ENCODE measurements around the gene ARID5B.

ARID5B gene

DNA sequence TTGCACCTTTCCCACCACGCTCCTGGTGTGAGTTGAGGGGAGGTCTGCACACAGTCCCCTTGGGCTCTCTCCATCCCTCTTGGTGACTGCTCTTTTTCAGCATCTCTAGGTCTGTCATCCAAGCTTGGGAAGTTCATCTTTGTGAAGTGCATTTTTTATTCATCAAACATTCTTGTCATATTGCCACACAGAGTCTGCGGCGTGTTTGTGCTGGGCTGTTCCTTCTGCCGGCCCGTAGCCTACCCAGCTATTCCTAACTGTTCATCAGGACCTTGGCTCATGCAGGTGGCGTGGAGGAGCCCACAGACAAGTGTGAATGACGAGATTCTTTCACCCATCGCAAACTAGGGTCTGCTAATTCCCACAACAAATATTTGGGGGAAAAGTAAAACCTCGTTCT, 202.4 kb downstream of the ARID5B start:
- no peak for DNase-seq (ENCODE audit: low read depth, low spot score)

DNA sequence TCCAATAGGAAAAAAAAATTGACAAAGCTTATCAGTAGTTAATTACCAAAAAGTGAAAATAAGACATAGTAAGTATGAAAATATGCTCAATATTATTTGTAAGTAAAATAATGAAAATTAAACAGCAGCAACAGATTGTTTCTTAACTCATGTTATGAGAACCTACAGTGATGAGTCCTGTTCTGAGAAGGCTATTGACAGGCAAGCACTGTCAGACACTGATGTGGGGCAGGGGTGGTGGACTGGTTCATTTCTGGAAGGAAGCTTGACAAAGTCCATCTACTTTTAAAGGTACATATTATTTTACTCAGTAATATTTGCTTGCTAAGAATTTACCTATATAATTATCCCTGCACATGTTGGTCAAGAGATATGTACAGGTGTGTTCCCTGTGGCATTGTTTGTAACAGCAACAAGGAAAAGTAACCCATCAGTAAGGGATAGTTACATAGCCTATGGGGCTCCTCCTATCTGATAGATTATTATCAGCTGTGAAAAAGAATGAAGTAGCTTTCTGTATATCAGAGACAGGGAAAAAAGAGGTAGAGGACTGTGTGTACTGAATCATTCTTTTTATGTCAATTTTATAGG, 205.5 kb downstream of the ARID5B start:
- DNase-seq (ENCODE audit: low read depth, low spot score), result no peak

DNA sequence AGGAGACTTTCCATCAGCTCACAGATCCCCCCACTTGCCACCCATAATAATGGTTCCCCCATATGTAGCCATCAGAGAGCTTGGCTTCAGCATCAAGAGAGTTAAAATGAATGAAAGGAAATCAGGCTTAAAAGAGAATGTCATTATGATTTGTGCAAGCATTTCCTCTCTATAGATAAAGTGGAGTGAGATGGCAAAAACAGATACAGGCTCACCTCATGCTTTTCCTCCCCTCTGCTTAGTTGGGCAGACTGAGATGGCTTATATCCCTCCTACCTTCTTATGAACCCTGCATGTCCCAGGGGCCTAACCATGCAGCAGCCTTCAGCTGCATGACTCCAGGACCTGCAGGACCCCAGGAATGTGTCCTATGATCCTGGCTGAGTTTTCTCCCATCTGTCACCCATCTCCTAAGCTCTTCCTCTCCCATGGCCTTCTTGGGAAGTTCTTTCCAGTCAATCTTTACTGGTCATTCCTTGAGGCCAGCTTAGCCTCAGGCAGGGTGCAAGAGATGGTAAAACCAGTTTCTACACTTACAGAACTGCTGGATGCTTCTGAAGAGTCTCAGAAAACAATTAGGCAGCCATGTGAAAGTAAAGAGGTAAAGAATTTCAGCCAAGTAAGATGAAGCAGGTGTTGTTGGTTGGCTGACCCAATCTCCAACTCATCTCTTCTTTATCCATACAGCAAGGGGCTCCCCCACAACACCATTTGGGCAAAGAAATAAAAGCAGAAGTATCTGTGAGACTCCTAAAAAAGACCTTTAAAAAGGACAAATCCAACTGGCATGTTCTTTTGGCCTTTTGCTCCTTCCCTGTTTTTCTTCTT, 207.5 kb downstream of the ARID5B start:
- no peak for DNase-seq (ENCODE audit: low read depth, low spot score)

DNA sequence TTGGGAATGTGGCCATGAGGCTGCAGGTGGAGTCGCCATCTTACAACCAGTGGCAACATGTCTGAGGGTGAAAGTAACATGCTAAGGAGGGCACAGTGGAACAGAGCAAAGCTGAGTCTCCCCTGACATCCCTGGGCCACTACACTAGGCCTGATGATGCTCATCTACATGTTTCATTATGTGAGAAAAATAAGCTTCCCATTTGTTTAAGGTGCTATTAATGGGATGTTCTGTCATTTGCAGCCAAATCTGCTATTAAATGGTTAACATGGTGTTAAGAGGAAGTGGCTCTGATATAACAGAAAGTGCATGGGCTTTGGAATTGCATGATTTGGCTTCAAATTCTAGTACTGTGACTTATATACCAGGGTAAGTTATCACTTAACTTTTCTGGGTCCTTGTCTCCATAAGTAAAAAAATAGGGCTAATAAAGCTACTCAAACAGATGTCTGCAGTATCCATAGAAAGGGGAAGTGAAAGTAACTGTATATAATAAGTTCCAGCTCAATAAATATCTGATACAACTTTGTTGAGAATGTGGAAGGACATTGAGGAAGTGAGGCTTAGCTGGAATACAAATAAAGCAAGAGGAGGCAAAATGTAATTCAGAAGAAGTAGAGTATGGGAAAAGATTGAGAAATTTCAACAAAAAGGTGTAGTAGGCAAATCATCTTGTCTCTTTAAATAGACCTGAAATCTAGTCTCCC, 208.2 kb downstream of the ARID5B start:
- DNase-seq (ENCODE audit: low read depth, low spot score), result no peak

DNA sequence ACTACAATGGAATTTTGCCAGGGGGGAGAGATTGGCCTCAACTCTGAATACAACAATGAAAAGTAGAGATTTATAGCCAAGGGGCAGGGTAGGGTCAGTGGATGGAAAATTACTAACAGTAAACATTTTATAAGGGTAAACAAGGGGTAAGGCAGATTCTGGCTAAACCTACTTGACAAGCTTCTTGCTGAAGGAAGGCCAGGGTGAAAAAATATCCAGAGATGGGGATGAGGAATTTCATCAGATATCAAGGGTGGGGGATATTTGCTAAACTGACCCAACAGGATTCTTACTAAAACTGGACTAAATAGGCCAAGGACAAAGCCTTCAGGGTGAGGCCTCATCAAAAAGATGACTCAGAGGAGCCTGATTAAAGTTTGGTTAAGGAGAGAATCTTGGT, 210.8 kb downstream of the ARID5B start:
- no peak for DNase-seq (ENCODE audit: low read depth, low spot score)

DNA sequence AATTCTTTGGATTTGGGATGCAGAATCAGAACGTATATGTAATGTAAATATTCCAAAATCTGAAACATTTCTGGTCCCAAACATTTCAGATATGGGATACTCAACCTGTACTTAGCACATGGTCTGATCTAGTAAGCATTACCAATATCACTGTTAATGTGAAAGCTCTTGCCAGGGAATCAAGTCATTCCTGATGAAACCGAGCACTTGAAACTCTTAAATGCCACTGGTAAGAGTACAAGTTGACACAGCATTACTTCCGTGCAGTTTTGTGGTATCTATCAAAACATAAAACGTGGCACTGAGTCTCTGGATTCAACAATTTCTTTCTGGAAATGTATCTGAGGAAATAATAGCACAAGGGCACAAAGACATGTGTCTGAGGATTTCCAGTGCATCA, 211.5 kb downstream of the ARID5B start:
- no peak for DNase-seq (ENCODE audit: low read depth, low spot score)

DNA sequence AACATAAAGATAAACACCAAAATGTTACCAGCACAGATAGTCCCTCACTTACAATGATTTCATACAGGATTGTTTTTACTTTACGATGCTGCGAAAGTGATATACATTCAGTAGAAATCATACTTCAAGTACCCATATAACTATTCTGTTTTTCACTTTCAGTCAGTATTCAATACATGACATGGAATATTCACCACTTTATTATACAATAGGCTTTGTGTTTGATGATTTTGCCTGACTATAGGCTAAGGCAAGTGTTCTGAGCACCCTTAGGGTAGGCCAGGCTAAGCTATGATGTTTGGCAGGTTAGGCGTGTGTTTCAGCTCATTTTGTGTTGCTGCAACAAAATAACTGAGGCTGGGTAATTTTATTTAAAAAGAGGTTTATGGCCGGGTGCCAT, 212.2 kb downstream of the ARID5B start:
- no peak for DNase-seq (ENCODE audit: low read depth, low spot score)

DNA sequence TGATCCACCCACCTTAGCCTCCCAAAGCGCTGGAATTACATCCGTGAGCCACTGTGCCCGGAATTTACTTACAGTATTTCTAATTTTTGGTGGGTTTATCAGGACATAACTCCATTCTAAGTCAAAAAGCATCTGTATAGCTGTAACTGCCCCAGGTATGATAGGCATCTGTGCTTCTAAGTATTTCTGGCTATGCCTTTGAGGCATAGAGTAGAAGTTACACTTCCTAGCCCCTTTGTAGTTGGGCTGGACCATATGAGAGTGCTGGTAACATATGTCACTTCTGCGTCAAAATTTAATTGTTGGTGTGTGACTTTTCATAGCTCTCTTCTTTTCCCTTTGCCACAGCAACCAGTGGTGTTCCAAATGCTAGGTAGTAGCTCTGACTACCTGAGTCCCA, 213.8 kb downstream of the ARID5B start:
- DNase-seq (ENCODE audit: low read depth, low spot score), result no peak

DNA sequence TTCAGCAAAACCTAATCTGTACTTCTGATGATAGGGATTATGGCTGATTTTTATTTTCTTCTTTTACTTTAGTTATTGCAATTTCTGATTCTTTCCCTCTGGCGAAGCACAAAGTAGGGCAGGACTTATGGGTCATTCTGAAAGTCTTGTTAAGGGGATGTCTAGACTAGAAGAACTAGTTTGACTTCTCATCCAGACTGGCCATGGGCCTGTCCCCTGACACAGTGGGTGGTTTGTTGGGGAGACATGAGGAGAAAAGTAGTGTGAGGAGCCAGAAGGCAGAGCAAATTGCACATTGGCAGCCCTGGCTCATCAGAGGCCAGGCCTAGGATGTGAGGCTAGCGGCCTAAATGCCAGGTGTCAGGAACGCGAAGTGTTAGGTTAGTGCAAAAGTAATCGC, 214.3 kb downstream of the ARID5B start:
- DNase-seq (ENCODE audit: low read depth, low spot score), result no peak

DNA sequence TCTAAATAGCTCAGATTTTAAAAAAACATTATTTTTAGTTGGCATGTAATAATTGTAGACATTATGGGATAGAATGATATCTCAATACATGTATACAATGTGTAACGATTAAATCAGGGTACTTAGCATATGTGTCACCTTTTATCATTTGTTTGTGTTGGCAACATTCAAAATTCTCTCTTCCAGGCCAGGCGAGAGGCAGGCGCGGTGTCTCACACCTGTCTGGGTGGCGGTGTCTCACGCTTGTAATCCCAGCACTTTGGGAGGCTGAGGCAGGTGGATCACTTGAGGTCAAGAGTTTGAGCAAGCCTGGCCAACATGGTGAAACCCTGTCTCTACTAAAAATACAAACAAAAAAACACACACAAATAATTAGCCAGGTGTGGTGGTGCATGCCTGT, 215.4 kb downstream of the ARID5B start:
- no peak for DNase-seq (ENCODE audit: low read depth, low spot score)

DNA sequence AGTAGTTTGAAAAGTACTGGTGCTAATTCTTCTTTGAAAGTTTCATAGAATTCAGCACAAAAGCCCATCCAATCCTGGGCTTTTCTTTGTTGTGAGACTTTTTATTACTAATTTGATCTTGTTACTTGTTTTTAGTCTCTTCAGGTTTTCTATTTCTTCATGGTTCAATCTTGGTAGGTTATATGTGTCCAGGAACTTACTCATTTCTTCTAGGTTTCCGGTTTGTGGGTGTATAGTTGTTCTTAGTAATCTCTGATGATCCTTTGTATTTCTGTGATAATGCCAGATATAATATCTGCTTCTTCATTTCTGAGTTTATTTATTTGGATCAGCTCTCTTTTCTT, 219.7 kb downstream of the ARID5B start:
- DNase-seq (ENCODE audit: low read depth, low spot score), result no peak

DNA sequence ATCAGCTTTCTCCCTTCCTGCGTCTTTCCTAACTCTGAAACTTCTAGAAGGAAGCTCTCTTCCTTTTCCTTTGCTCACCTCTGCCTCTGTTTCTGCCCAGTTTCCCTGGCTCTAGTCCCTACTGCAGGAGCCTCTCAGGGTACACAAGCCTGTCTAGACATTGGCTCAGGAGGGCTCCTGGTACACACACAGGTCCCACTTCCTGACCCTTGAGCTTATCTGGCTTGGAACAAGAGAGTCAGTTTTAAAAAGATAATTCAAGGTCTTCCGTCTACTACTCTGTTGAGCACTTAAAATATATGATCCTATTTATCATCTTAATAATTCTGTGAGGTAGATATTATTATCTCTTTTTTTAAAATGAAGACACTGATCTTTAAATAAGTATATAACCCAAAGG, 226.5 kb downstream of the ARID5B start:
- DNase-seq (ENCODE audit: low read depth, low spot score), result no peak

DNA sequence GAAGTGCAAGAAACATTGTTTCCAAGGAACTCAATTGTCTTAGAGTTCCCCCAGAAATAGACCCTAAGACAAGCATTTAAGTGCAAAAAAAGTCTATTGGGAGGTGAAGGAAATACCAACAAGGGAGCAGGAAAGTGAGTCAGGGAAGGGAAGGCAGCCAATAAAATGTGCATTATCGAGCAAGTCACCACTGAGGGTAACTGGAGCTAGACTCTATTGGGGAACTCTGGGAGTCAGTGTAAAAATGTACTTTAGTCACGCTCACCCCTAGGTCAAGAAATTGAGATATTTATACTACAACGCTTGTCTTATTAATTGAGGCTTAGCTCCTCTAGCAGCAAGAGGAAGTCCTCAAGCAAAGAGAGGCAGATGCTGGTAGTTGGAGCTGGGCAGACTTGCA, 229.4 kb downstream of the ARID5B start:
- DNase-seq (ENCODE audit: low read depth, low spot score), result no peak

DNA sequence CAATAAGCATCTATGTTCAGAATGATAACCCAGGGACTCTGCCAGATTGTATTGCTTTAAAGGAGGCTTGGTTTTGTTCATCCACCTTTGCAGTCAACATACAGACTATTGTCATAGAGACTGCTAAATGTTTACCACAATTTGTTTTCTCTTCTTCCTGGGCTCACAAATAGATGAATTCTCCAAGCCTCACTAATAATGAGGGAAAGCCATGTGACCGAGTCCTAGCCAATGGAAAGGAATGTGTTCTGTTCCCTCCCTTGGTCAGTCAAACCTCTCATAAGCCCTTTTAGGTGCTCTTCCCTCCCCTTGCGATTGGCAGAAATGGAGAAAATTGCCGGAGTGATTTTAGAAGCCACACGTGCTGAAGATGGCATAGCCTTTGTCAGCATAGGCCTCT, 230.2 kb downstream of the ARID5B start:
- DNase-seq (ENCODE audit: low read depth, low spot score), result no peak

DNA sequence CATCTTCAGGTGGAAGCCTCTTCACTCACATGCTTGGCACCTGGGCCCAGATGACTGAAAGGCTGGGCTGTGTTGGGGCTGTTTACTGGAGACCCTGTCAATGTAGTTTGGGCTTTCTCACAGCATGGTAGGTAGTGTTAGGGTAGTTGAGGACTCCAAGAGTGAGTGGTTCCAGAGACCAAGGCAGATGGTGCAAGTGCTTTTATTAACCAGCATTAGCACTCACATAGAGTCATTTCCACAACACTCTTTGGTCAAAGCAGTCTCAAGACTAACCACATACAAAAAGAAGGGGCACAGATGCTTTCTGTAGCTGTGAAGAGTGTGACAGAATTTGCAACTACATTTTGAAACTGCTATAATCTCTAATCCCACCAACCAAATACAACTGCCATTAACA, 232.1 kb downstream of the ARID5B start:
- no peak for DNase-seq (ENCODE audit: low read depth, low spot score)

DNA sequence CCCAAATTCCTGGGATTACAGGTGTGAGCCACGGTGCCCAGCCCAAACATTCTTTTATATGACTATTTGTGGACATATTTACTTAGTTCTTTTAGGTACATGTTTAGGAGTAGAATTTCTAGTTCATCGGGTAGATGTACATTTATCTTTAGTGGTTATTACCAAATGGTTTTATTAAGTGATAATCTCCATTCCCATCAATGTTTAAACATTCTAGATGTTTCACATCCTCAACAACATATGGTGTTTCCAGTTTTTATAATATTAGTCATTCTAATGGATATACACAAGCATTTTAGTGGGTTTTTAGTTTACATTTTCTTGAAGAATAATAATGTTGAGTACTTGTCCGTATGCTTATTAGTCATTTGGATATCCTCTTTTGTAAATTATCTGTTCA, 235.4 kb downstream of the ARID5B start:
- no peak for DNase-seq (ENCODE audit: low read depth, low spot score)
